ENCODE data around the gene CCSER1. TPM values are rescaled to one million over a fixed set of nuclear protein-coding genes. Genes with fewer than 3 reads are reported as not detected.

The CCSER1 gene
- polyA plus RNA-seq, 12 donors, result 0.17 to 1.9 (median 0.65) TPM; not detected in 2

- no peak for DNase-seq
Observed at GRCh38 chr4:90545380-90545779, 418.2 kb downstream of the CCSER1 start.

GRCh38 chr4:90546114-90546513 is 418.9 kb downstream of the CCSER1 start:
- no peak for DNase-seq

- no peak for DNase-seq
Observed at GRCh38 chr4:90570615-90571014, 443.4 kb downstream of the CCSER1 start.

- DNase-seq, result no peak
Observed at GRCh38 chr4:90572996-90573395, 445.8 kb downstream of the CCSER1 start.

- DNase-seq, result no peak
Observed at GRCh38 chr4:90575371-90575770, 448.2 kb downstream of the CCSER1 start.

- DNase-seq, result peak; percentile 7
Observed at GRCh38 chr4:90580326-90580725, 453.1 kb downstream of the CCSER1 start.

GRCh38 chr4:90582087-90582486 is 454.9 kb downstream of the CCSER1 start:
- DNase-seq, result no peak

GRCh38 chr4:90584051-90584450 is 456.9 kb downstream of the CCSER1 start:
- DNase-seq, result no peak

- DNase-seq, result no peak
Observed at GRCh38 chr4:90585961-90586360, 458.8 kb downstream of the CCSER1 start.

GRCh38 chr4:90586799-90587198 is 459.6 kb downstream of the CCSER1 start:
- no peak for DNase-seq

- no peak for DNase-seq
Observed at GRCh38 chr4:90597927-90598326, 470.7 kb downstream of the CCSER1 start.

- DNase-seq, result no peak
Observed at GRCh38 chr4:90598741-90599140, 471.5 kb downstream of the CCSER1 start.

GRCh38 chr4:90602726-90603125 is 475.5 kb downstream of the CCSER1 start:
- DNase-seq, result no peak

- DNase-seq, result no peak
Observed at GRCh38 chr4:90603540-90603939, 476.3 kb downstream of the CCSER1 start.

- DNase-seq, result no peak
Observed at GRCh38 chr4:90606781-90607180, 479.6 kb downstream of the CCSER1 start.

GRCh38 chr4:90614371-90614770 is 487.2 kb downstream of the CCSER1 start:
- no peak for DNase-seq

GRCh38 chr4:90621080-90621479 is 493.9 kb downstream of the CCSER1 start:
- DNase-seq, result no peak

- DNase-seq, result peak; percentile 15
Observed at GRCh38 chr4:90624781-90625180, 497.6 kb downstream of the CCSER1 start.

GRCh38 chr4:90641861-90642599 is 514.8 kb downstream of the CCSER1 start:
- no peak for DNase-seq

GRCh38 chr4:90643156-90643555 is 516.0 kb downstream of the CCSER1 start:
- no peak for DNase-seq

GRCh38 chr4:90648311-90648710 is 521.1 kb downstream of the CCSER1 start:
- no peak for DNase-seq

- no peak for DNase-seq
Observed at GRCh38 chr4:90648791-90649190, 521.6 kb downstream of the CCSER1 start.

- no peak for DNase-seq
Observed at GRCh38 chr4:90660672-90661071, 533.5 kb downstream of the CCSER1 start.

GRCh38 chr4:90670183-90670582 is 543.0 kb downstream of the CCSER1 start:
- DNase-seq, result no peak
